RWPE2 (cell line): ENCODE results near the gene CNIH3.

Experiments
- ATAC-seq: fragments of 200-7000 bp; cut with Tn5 transposase; 3 replicates; pipeline ENCODE4 v1.9.1; 2021; ENCODE audit warnings: low read depth
- DNase-seq: peaks from one replicate; pipeline ENCODE4 v3.0.0-alpha.2; 2020; ENCODE audit warnings: low spot score
- H3K27ac ChIP-seq: fragments of 450-650 bp; 2 replicates; pipeline ENCODE4 v1.5.1; 2017; ENCODE audit warnings: mild to moderate bottlenecking; ENCODE audit not compliant: poor library complexity, severe bottlenecking
- H3K27me3 ChIP-seq: fragments of 250-450 bp; sonication (Bioruptor Pico); 2 replicates; pipeline ENCODE4 v1.5.1; 2021; ENCODE audit warnings: mild to moderate bottlenecking, moderate library complexity; ENCODE audit not compliant: insufficient read depth, poor library complexity, severe bottlenecking
- H3K36me3 ChIP-seq: fragments of 250-450 bp; sonication (Bioruptor Pico); 2 replicates; pipeline ENCODE4 v1.5.1; 2020; ENCODE audit warnings: low read depth, mild to moderate bottlenecking, moderate library complexity
- H3K4me1 ChIP-seq: fragments of 250-450 bp; sonication (Bioruptor Pico); 2 replicates; pipeline ENCODE4 v1.5.1; 2021; ENCODE audit warnings: mild to moderate bottlenecking, moderate library complexity; ENCODE audit not compliant: insufficient read depth, poor library complexity, severe bottlenecking
- H3K4me3 ChIP-seq: fragments of 250-450 bp; sonication (Bioruptor Pico); 2 replicates; pipeline ENCODE4 v1.5.1; 2021; ENCODE audit warnings: mild to moderate bottlenecking, moderate library complexity; ENCODE audit not compliant: severe bottlenecking
- H3K9me3 ChIP-seq: fragments of 250-450 bp; sonication (Bioruptor Pico); 2 replicates; pipeline ENCODE4 v1.5.1; 2021; ENCODE audit warnings: mild to moderate bottlenecking, moderate library complexity; ENCODE audit not compliant: severe bottlenecking
- TF ChIP-seq, protein P1 (sequence below): fragments of 450-650 bp; IDR thresholded peaks from one replicate; pipeline ENCODE4 v1.5.1; 2017; ENCODE audit warnings: mild to moderate bottlenecking, moderate library complexity; ENCODE audit not compliant: poor library complexity, severe bottlenecking

Gene CNIH3

DNA sequence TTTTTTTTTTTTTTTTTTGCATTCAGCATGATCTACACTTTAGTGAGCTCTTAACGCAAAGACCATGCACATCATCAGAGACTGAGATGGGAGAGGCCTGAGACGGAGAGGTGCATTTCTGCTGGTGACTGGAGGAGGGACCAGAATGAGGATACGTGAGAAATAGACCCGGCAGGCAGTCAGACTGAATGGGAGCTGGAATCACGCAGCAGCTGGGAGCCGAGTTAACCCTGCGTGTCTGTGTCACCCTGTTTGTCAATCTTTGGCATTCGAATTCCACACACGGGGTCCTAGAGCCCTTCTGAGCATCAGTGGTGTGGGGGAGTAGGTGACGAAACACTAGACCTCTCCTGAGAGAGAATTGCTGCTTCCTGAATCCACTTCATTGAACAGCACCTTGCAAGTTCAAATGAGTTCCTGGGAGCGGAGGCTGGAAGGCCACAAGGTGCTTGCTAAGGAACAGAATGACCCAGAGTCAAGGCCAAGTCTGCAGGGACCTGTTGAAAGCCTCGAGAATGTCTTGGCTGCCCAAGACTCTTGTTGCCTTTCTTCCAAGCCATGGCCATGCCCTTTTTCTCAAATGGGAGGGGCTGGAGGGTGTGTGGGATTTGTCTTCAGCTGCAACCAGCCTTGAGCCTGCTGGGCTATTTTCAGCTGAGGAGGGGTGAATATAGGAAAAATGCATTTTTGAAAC lies 123.3 kb downstream of the CNIH3 start:
- Histone ChIP-seq H3K9me3 (no peaks in the 10 kb centered on the region), H3K4me1 (no peaks in the 10 kb centered on the region), H3K27ac (no peak overlapping the region), H3K36me3 (no peaks in the 10 kb centered on the region), H3K4me3 (no peak overlapping the region), H3K27me3 (no peaks in the 10 kb centered on the region)
- DNase-seq (no peak), ATAC-seq (no peak)
- TF ChIP-seq, protein P1, sequence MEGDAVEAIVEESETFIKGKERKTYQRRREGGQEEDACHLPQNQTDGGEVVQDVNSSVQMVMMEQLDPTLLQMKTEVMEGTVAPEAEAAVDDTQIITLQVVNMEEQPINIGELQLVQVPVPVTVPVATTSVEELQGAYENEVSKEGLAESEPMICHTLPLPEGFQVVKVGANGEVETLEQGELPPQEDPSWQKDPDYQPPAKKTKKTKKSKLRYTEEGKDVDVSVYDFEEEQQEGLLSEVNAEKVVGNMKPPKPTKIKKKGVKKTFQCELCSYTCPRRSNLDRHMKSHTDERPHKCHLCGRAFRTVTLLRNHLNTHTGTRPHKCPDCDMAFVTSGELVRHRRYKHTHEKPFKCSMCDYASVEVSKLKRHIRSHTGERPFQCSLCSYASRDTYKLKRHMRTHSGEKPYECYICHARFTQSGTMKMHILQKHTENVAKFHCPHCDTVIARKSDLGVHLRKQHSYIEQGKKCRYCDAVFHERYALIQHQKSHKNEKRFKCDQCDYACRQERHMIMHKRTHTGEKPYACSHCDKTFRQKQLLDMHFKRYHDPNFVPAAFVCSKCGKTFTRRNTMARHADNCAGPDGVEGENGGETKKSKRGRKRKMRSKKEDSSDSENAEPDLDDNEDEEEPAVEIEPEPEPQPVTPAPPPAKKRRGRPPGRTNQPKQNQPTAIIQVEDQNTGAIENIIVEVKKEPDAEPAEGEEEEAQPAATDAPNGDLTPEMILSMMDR, result no peak

DNA sequence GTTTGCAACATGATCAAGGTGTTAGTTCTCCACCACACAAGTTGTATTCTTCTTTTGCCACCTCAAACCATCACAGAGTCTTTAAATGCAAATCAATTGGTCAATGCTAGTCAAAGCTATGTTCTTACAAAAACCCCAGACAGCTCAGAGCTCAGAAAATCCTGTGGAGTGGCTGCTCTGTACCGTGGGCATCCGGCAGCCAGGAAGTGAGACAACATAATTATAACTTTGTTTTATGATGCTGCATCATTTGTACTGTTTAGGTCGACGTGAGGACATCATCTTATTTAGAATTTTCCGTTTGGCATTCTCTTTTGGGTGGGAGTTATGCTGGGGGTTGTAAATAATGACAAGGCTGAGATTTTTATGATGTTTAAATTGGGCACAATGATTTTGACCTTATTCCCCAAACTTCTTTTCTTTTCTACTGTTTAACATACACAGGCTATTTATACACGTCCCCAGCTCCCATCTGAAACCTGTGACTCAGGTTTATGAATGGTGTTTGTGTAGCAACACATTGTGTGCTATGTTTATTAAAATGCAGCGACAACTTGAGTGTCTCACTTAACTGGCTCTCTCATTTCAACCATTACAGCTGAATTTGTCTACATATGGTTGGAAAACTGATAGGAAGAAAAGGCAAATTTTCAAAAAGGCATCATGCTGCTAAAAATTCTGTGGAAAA lies 124.0 kb downstream of the CNIH3 start:
- H3K9me3 ChIP-seq, result no peaks in the 10 kb centered on the region
- no peaks in the 10 kb centered on the region for H3K27me3 ChIP-seq
- H3K4me1 ChIP-seq, result no peaks in the 10 kb centered on the region
- DNase-seq (no peak), ATAC-seq (no peak)
- TF ChIP-seq, protein P1, result no peak
- H3K4me3 ChIP-seq, result no peak overlapping the region
- no peaks in the 10 kb centered on the region for H3K36me3 ChIP-seq
- no peak overlapping the region for H3K27ac ChIP-seq

DNA sequence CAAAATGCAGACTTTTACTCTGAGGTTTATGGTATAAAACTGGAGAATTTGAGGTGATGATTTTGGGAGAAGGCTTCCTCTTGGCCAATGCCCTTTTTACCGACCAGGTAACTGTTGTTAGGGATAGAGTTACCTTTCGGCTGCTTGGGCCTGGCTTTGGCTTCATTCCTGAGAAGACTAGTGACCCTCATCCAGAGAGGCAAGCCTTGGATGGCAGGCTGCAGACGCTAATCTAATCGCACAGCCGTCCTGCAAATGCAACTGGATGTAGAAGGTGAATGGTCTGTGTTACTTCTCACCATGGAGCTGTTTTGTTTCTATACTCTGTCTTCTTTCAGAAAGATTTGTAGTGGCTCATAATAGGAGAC lies 124.6 kb downstream of the CNIH3 start:
- Histone ChIP-seq H3K27me3 (no peaks in the 10 kb centered on the region), H3K36me3 (no peaks in the 10 kb centered on the region), H3K9me3 (no peaks in the 10 kb centered on the region), H3K4me3 (no peak overlapping the region), H3K27ac (no peak overlapping the region), H3K4me1 (no peaks in the 10 kb centered on the region)
- DNase-seq (no peak), ATAC-seq (no peak)
- TF ChIP-seq, protein P1, result no peak

DNA sequence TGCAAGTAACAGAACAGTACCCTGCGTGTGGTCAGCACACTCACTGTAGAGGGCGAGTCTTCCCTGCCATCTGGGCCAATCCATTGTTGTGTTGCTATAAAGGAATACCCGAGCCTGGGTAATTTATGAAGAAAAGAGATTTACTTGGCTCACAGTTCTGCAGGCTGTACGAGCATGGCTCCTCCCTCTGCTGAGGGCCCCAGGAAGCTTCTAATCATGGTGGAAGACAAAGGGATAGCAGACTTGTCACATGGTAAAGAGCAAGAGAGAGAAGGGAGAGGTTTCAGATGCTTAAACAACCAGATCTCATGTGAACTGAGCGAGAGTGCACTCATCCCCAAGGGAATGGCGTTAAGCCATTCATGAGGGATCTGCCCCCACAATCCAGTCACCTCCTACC lies 126.2 kb downstream of the CNIH3 start:
- TF ChIP-seq, protein P1, result no peak
- Histone ChIP-seq H3K4me3 (no peak overlapping the region), H3K4me1 (no peaks in the 10 kb centered on the region), H3K9me3 (no peaks in the 10 kb centered on the region), H3K27ac (no peak overlapping the region), H3K36me3 (no peaks in the 10 kb centered on the region), H3K27me3 (no peaks in the 10 kb centered on the region)
- no peak for ATAC-seq
- DNase-seq, result no peak

DNA sequence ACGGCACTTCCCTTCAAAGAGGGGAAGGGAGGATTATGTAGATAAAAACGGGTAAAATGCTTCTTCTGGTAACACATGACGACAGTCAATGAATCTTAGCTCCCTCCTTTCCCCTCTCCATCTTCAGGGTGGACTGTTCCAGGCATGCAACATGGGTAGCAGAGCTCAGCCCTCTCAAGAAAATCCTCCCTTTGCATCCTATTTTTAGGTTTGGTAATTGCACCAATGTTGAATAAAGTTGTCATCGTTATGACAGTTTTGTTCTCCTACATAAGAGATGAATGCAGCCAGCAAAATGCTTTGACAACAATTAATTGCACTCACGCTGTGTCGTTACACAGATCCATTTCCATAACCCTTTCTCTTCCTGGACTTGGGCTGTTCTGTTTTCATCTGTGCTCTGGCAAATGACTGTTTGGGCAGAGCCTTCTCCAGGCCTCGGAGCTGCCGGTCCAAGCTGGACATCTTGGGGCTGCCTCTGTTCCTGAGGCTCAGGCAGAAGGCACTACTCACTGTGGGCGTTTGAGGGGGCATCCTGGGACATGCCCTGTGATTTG lies 127.6 kb downstream of the CNIH3 start:
- Histone ChIP-seq H3K4me1 (no peaks in the 10 kb centered on the region), H3K27me3 (no peaks in the 10 kb centered on the region), H3K9me3 (no peaks in the 10 kb centered on the region), H3K27ac (no peak overlapping the region), H3K4me3 (no peak overlapping the region), H3K36me3 (no peaks in the 10 kb centered on the region)
- no peak for ATAC-seq
- DNase-seq, result no peak
- TF ChIP-seq, protein P1, result no peak
